ENCODE measurements around the gene ABHD5. TPM values are rescaled to one million over a fixed set of nuclear protein-coding genes. Genes with fewer than 3 reads are reported as not detected.
"Not testable (repeated sequence)": the region's sequence is repeated elsewhere in the genome, so short reads cannot be mapped to it uniquely, and the experiment has no call there.

ABHD5 gene
- total RNA-seq: 22.7 TPM

DNA sequence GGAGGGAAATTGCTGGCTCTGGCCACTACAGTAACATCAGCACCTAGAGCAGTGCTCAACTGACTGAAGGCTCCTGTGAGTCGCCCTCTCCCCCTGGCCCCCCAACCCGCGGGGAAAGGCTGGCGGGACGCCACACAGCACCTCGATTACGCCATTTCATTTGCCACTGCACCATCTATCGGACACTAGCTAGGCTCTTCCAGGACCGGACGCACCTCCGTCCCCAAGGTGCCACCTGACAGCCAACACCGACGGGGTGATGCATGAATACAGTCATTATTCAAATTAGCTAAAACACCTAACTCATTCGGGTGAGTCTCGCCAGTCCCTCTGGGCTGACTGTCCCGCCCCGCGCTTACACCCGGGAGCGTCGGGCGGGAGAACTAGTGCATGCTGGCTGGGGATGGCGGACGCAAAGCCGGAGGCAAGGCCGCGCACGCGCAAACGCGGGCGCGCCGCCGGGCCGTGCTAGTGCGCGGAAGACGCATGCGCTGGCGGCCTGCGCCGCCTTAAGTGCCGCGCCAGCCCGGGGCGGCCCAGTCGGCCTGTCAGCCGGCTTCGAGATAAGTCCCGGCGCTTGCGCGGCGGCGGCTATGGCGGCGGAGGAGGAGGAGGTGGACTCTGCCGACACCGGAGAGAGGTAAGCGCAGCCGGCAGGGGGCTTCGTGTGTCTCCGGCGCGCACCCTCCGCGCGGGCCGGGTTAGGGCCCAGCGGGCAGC is at the start of gene ABHD5:
Gene ABHD5, plus strand, starts transcription at position 539 of the 720 bp plus-strand sequence. Its CDS starts 55 bp downstream, at position 594.
- Histone ChIP-seq H3K9me3 (ENCODE audit: low read depth, low read length) (no peaks in the 10 kb centered on the region), H3K4me1 (ENCODE audit: insufficient read depth, low read length) (peaks cover 33% of the 10 kb centered on the region), H3K27me3 (ENCODE audit: insufficient read depth, low read length) (no peaks in the 10 kb centered on the region), H3K4me3 (ENCODE audit: low read length) (peak within 1 kb of the TSS; percentile 84)

DNA sequence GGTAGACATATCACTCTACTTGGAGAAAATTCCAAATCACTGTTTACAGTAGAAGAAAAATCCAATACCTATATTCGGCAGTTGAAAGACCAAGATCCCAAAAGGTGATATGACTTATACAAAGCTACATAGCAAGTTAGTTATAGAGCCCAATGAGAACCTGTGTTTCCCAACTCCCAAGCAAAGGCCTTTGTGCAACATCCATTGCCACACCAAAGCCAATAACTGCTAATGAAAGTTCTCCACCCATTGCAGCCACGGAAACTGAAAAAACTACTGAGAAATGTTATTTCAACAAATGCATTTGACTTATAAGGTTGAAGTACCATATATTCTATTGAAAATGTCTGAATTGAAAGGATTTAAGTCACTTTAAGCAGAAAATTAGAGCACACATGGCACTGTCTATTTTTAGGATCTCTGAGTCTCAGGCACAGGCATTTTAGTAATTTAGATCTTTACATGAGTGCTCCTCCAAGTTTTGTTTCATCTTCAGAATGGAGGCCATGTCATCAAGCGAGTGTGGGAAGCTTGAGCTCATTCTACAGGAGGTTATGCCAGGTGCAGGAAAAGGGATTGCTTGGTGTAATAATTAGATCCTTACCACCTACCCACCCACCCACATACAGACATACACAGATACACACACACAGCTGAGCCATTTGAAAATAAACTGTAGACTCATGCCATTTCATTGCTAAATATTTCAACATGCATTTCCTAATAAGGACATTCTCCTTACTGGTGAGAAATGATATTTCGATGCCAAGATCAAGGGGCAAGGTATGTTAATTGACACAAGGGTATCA is 49.2 kb upstream of the ABHD5 start:
- Histone ChIP-seq H3K4me1 (ENCODE audit: insufficient read depth, low read length) (peaks cover 42% of the 10 kb centered on the region), H3K9me3 (ENCODE audit: low read depth, low read length) (no peaks in the 10 kb centered on the region), H3K27me3 (ENCODE audit: insufficient read depth, low read length) (peaks cover 3% of the 10 kb centered on the region), H3K4me3 (ENCODE audit: low read length) (no peak overlapping the region)

DNA sequence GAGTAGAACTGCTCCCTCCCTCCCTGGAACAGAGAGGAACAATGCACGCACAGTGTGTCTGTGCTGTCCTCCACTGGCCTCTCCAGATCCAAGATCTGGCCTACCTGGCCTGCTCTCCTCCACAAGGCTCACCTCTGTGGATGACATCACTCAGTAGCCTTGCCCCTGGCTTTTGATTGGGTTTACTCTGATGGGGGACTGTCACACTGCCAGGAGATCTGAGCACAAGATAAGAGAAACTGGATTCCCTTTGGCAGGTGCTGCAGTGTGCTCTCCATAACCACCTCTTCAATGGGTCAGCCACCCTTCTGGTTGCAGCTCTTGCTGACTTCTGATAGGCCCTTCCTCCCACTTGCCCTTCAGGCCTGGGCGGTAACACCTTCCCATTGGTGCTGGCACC is 46.3 kb upstream of the ABHD5 start:
- H3K4me3 ChIP-seq (ENCODE audit: low read length): no peak overlapping the region
- H3K27me3 ChIP-seq (ENCODE audit: insufficient read depth, low read length): peaks cover 3% of the 10 kb centered on the region
- peaks cover 35% of the 10 kb centered on the region for H3K4me1 ChIP-seq (ENCODE audit: insufficient read depth, low read length)
- H3K9me3 ChIP-seq (ENCODE audit: low read depth, low read length): no peaks in the 10 kb centered on the region

DNA sequence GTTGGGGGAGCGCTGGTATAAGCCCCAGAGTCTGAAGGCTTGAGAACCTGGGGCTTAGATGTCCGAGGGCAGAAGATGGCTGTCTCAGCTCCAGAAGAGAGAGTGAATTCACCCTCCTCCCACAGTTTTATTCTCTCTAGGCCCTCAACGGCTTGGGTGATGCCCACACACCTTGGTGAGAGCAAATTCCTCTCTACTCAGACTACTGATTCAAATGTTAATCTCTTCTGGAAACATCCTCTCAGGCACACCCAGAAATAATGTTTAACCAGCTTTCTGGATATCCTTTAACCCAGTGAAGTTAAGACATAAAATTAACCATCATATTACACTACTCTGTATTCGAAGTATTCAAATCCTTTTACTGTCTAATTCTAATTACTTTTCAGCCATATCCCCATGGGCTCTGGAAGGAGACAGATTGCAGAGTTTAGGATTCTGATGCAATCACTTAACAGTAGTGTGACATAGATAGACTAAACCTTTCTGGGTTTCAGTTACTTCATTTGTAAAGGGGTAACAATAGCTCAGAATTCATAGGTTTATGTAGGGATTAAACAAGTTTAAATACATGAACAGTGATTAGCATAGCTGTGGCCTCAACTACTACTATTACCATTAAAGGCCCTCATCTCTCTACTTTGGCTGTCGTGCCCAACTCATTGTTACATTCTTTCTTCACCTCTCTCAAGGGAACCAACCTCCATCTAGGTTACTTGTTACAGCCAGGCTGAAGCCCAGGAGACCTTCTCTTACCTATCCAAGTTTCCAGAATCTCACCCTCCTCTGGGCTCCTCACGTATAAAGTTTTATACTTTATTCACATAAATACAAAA is 43.2 kb upstream of the ABHD5 start:
- peaks cover 10% of the 10 kb centered on the region for H3K4me1 ChIP-seq (ENCODE audit: insufficient read depth, low read length)
- no peak overlapping the region for H3K4me3 ChIP-seq (ENCODE audit: low read length)
- H3K27me3 ChIP-seq (ENCODE audit: insufficient read depth, low read length): no peaks in the 10 kb centered on the region
- no peaks in the 10 kb centered on the region for H3K9me3 ChIP-seq (ENCODE audit: low read depth, low read length)

GRCh38 chr3:43648957-43649356 is 41.8 kb upstream of the ABHD5 start:
- Histone ChIP-seq H3K4me3 (ENCODE audit: low read length) (no peak overlapping the region), H3K4me1 (ENCODE audit: insufficient read depth, low read length) (peaks cover 10% of the 10 kb centered on the region), H3K9me3 (ENCODE audit: low read depth, low read length) (no peaks in the 10 kb centered on the region), H3K27me3 (ENCODE audit: insufficient read depth, low read length) (no peaks in the 10 kb centered on the region)

GRCh38 chr3:43649365-43649968 is 41.3 kb upstream of the ABHD5 start:
- H3K4me3 ChIP-seq (ENCODE audit: low read length): no peak overlapping the region
- peaks cover 10% of the 10 kb centered on the region for H3K4me1 ChIP-seq (ENCODE audit: insufficient read depth, low read length)
- no peaks in the 10 kb centered on the region for H3K9me3 ChIP-seq (ENCODE audit: low read depth, low read length)
- H3K27me3 ChIP-seq (ENCODE audit: insufficient read depth, low read length): no peaks in the 10 kb centered on the region

DNA sequence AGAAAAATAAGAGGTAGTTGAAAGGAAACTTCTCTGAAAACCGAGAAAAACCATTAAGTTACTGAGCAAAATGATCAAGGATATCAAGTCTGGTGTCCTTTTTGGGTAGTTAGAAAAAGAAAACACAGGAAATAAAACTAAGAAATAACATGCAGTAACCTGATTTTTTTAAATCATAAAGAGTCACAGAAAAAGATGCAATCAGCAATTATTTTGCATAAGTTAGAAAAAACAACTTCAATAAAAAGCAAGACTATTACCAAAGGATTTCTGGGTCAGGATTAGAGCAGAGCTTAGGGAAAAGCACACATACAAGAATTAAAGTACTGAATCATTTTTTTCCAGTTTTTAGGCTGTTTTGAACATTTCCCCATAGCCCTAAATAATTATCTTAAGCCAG is 40.4 kb upstream of the ABHD5 start:
- H3K9me3 ChIP-seq (ENCODE audit: low read depth, low read length): no peaks in the 10 kb centered on the region
- no peak overlapping the region for H3K4me3 ChIP-seq (ENCODE audit: low read length)
- H3K4me1 ChIP-seq (ENCODE audit: insufficient read depth, low read length): peaks cover 10% of the 10 kb centered on the region
- no peaks in the 10 kb centered on the region for H3K27me3 ChIP-seq (ENCODE audit: insufficient read depth, low read length)

DNA sequence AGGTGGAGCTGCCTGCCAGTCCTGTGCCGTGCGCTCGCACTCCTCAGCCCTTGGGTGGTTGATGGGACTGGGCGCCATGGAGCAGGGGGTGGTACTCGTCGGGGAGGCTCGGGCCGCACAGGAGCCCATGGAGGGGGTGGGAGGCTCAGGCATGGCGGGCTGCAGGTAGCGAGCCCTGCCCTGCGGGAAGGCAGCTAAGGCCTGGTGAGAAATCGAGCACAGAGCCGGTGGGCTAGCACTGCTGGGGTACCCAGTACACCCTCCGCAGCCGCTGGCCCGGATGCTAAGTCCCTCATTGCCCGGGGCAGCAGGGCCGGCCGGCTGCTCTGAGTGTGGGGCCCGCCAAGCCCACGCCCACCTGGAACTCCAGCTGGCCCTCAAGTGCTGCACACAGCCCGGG is 34.3 kb upstream of the ABHD5 start:
- not testable (repeated sequence) for H3K4me1 ChIP-seq (ENCODE audit: insufficient read depth, low read length); H3K4me3 ChIP-seq (ENCODE audit: low read length); H3K27me3 ChIP-seq (ENCODE audit: insufficient read depth, low read length); H3K9me3 ChIP-seq (ENCODE audit: low read depth, low read length)

DNA sequence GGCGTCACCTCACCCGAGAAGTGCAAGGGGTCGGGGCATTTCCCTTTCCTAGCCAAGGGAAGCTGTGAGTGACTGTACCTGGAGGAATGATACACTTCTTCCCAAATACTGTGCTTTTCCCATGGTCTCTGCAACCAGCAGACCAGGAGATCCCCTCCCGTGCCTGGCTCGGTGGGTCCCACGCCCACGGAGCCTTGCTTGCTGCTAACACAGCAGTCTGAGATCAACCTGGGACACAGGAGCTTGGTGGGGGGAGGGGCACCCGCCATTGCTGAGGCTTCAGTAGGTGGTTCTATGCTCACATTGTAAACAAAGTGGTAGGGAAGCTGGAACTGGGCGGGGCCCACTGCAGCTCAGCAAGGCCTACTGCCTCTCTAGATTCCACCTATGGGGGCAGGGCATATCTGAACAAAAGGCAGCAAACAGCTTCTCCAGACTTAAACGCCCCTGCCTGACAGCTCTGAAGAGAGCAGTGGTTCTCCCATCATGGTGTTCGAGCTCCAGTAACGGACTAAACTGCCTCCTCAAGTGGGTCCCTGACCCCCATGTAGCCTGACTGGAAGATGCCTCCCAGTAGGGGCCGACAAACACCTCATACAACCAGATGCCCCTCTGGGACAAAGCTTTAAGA is 31.4 kb upstream of the ABHD5 start:
- no peak overlapping the region for H3K4me3 ChIP-seq (ENCODE audit: low read length)

GRCh38 chr3:43661376-43661775 is 29.4 kb upstream of the ABHD5 start:
- not testable (repeated sequence) for H3K27me3 ChIP-seq (ENCODE audit: insufficient read depth, low read length); H3K4me1 ChIP-seq (ENCODE audit: insufficient read depth, low read length); H3K4me3 ChIP-seq (ENCODE audit: low read length); H3K9me3 ChIP-seq (ENCODE audit: low read depth, low read length)

More for the DNA sequence above, 31.4 kb upstream of the ABHD5 start:
- Histone ChIP-seq H3K27me3 (ENCODE audit: insufficient read depth, low read length) (no peaks in the 10 kb centered on the region), H3K9me3 (ENCODE audit: low read depth, low read length) (no peaks in the 10 kb centered on the region), H3K4me1 (ENCODE audit: insufficient read depth, low read length) (no peaks in the 10 kb centered on the region)

- not testable (repeated sequence) for H3K4me3 ChIP-seq (ENCODE audit: low read length); H3K9me3 ChIP-seq (ENCODE audit: low read depth, low read length); H3K4me1 ChIP-seq (ENCODE audit: insufficient read depth, low read length); H3K27me3 ChIP-seq (ENCODE audit: insufficient read depth, low read length)
Observed at GRCh38 chr3:43665011-43665410, 25.7 kb upstream of the ABHD5 start.

DNA sequence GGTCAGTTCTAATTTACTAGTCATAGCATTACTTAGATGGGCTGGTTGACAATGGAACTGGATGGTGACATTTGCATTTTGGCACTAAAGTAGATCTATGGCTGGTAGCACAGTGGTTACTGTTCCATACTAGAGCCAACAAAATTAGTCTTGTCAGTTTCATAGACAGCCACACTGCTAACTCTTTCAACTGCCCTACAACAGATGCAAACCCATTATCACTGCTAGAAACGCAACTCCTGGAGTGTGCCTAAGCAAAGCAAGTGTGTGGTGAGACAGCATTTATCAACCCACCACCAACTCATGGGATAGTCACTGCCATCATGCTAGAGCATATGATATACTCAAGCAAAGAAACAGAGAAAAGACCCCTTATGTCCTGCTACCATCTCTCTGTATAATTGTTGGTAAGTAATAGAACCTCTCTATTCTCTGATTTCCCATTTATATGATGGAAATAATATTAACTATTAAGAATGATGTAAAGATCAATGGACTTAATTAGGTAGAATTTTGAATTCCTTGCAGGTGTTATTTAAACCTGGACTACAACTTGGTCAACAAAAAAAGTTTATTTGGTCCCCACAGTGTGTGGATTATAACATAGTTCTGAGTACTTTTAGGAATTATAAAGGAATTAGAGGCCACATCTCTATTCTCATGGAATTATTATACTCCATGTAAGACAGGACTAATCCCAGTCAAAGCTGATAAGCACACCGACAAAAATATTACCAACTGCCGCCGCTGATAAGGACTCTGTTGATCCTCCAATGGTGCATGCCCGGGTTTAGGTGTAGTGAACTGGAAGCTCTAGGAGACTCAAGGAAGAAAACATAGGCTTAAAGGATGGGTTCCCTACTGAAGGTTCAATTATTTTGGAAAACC is 19.9 kb upstream of the ABHD5 start:
- no peaks in the 10 kb centered on the region for H3K4me1 ChIP-seq (ENCODE audit: insufficient read depth, low read length)
- no peak overlapping the region for H3K4me3 ChIP-seq (ENCODE audit: low read length)
- no peaks in the 10 kb centered on the region for H3K27me3 ChIP-seq (ENCODE audit: insufficient read depth, low read length)
- H3K9me3 ChIP-seq (ENCODE audit: low read depth, low read length): no peaks in the 10 kb centered on the region

DNA sequence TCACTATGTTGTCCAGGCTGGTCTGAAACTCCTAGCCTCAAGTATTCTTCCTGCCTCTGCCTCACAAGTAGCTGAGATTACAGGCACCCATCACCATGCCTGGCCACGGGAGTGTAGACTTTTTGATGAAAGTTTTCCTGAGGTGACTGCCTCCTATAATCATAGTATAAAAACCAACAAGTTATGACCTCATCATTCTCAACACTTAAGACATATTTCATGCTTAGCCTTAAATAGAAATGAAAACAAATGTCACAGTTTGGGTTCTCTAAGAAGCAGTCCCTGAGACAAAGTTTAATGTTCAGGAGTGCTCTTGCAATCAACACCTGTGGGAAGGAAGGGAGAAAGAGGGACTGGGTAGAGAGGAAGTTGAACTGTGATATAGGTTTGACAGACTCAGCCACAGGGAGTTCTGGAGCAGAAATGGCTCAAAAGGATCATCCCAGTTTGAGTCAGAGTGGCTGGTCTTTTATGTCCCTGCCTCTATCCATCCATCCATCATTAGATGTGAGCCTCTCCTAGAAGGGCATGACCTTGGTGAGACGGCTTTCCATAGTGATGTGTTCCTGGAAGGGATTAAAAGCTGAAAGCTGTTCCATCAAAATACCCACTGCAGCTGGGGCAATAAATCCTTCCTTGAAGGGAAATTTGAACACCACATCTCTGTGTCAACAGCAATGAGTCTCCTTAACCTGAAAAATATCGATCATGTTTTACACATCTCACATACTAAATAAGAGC is 16.2 kb upstream of the ABHD5 start:
- no peaks in the 10 kb centered on the region for H3K9me3 ChIP-seq (ENCODE audit: low read depth, low read length)
- peaks cover 9% of the 10 kb centered on the region for H3K4me1 ChIP-seq (ENCODE audit: insufficient read depth, low read length)
- H3K4me3 ChIP-seq (ENCODE audit: low read length): no peak overlapping the region
- no peaks in the 10 kb centered on the region for H3K27me3 ChIP-seq (ENCODE audit: insufficient read depth, low read length)

Measured in mononuclear cell (primary cell).